Osteocyte (in vitro differentiated cells): ENCODE data around the gene ZIC4. TPM values are rescaled to one million over a fixed set of nuclear protein-coding genes. Genes with fewer than 3 reads are reported as not detected.

Experiments used
- DNase-seq: peaks from one replicate; pipeline ENCODE4 v3.0.0; 2021; ENCODE audit warnings: mixed read lengths; ENCODE audit not compliant: unreplicated experiment; ENCODE audit errors: extremely low spot score
- H3K27ac Mint-ChIP-seq: one replicate; pipeline ENCODE4 v1.8.0; 2021; ENCODE audit warnings: mild to moderate bottlenecking, mixed read lengths; ENCODE audit not compliant: unreplicated experiment
- H3K27me3 Mint-ChIP-seq: one replicate; pipeline ENCODE4 v1.8.0; 2021; ENCODE audit warnings: mixed read lengths; ENCODE audit not compliant: unreplicated experiment
- H3K36me3 Mint-ChIP-seq: one replicate; pipeline ENCODE4 v1.8.0; 2021; ENCODE audit warnings: mixed read lengths; ENCODE audit not compliant: unreplicated experiment
- H3K4me1 Mint-ChIP-seq: one replicate; pipeline ENCODE4 v1.8.0; 2021; ENCODE audit warnings: mixed read lengths; ENCODE audit not compliant: unreplicated experiment
- H3K4me3 Mint-ChIP-seq: one replicate; pipeline ENCODE4 v1.8.0; 2021; ENCODE audit warnings: mild to moderate bottlenecking, moderate library complexity, mixed read lengths; ENCODE audit not compliant: unreplicated experiment
- H3K9me3 Mint-ChIP-seq: one replicate; pipeline ENCODE4 v1.8.0; 2021; ENCODE audit warnings: mixed read lengths; ENCODE audit not compliant: unreplicated experiment
- CTCF ChIP-seq: fragments of 200-600 bp; sonication (generic); IDR thresholded peaks from 2 replicates; pipeline ENCODE4 v1.5.0; 2021; ENCODE audit warnings: antibody characterized with exemption, mild to moderate bottlenecking, moderate library complexity
- total RNA-seq: library from RNA; stranded (reverse); gene quantifications from 2 replicates; pipeline ENCODE4 v1.2.1, GENCODE V29; 2021

ZIC4 gene
- total RNA-seq, 1 donor from 2014 or later = 8.8 TPM

DNA sequence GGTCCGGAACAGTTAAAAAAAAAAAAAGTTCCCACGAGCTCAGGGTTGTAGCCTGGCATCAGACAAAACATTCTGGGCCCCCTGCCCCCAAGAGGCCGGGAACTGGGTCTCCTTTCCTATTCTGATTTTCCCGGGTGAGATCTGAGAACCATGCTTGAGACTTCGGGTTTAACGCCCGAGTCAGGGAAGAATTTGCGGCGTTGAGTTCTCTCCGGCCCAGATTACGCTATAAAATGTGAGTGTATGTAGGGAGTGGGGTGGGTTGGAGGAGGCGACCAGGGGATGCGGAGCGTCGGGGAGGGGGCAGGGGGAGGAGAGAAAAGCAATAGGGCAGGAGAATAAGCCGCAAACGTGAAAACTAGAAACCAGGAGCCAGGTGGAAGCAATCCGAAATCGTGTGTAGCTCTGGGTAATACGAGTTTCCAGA, 5.5 kb upstream of the ZIC4 start:
- Mint-ChIP-seq H3K27ac (peak overlapping the region; percentile 91), H3K27me3 (no peaks in the 10 kb centered on the region), H3K4me3 (peak overlapping the region; percentile 85), H3K36me3 (peaks cover 43% of the 10 kb centered on the region), H3K4me1 (peaks cover 43% of the 10 kb centered on the region), H3K9me3 (no peaks in the 10 kb centered on the region)
- DNase-seq = no peak
- TF ChIP-seq CTCF = no peak

DNA sequence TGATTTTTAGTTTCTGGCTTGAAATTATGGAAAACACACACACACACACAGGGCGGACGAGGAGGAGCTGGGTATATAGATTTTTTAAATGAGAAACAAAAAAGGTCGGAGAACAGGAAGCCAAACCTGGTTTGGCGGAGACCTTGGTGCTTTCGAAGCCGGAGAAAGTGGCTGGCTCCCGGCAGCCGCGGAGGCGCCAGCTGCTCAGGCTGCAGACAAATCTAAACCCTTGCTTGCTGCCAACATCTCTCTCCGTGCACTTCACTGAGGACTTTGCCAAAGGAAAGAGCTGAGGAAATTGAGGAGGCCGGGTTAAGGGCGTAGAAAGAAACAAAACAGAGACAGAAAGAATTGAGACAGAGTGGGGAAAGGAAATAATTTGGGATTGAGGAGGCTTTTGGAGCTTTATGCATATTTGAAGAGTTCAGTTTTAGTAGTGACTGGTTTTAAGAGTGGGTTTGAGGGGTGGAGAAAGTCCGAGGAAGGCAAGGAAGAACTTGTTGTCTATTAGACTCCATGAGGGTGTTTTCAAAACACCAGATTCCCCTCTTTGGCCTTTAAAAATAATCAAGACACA, 5.0 kb upstream of the ZIC4 start:
- TF ChIP-seq CTCF = no peak
- H3K36me3 Mint-ChIP-seq = peaks cover 42% of the 10 kb centered on the region
- H3K27ac Mint-ChIP-seq = peak overlapping the region; percentile 91
- H3K9me3 Mint-ChIP-seq = no peaks in the 10 kb centered on the region
- no peak for DNase-seq
- H3K27me3 Mint-ChIP-seq = no peaks in the 10 kb centered on the region
- H3K4me3 Mint-ChIP-seq = peak overlapping the region; percentile 85
- peaks cover 47% of the 10 kb centered on the region for H3K4me1 Mint-ChIP-seq

GRCh38 chr3:147410526-147411237, 4.3 kb upstream of the ZIC4 start:
- no peaks in the 10 kb centered on the region for H3K9me3 Mint-ChIP-seq
- H3K36me3 Mint-ChIP-seq = peaks cover 40% of the 10 kb centered on the region
- H3K27me3 Mint-ChIP-seq = no peaks in the 10 kb centered on the region
- peaks cover 46% of the 10 kb centered on the region for H3K4me1 Mint-ChIP-seq
- no peak for TF ChIP-seq CTCF
- peak overlapping the region; percentile 91 for H3K27ac Mint-ChIP-seq
- H3K4me3 Mint-ChIP-seq = peak overlapping the region; percentile 85
- no peak for DNase-seq

- no peak for TF ChIP-seq CTCF
- Mint-ChIP-seq H3K27me3 (no peaks in the 10 kb centered on the region), H3K4me1 (peaks cover 45% of the 10 kb centered on the region), H3K4me3 (peak overlapping the region; percentile 85), H3K27ac (peak overlapping the region; percentile 33), H3K9me3 (no peaks in the 10 kb centered on the region), H3K36me3 (peaks cover 36% of the 10 kb centered on the region)
- DNase-seq = no peak
These were observed 3.8 kb upstream of the ZIC4 start for GRCh38 chr3:147410116-147410525.
